ENCODE data around the gene TUBGCP3.

The TUBGCP3 gene

GRCh38 chr13:112450904-112451240, 137.1 kb downstream of the TUBGCP3 start:
- no peak for DNase-seq

GRCh38 chr13:112450118-112450903, 137.6 kb downstream of the TUBGCP3 start:
- no peak for DNase-seq

GRCh38 chr13:112449545-112449930, 138.4 kb downstream of the TUBGCP3 start:
- DNase-seq, result no peak

GRCh38 chr13:112448621-112449544, 139.1 kb downstream of the TUBGCP3 start:
- DNase-seq, result no peak

- DNase-seq, result no peak
These were observed 140.0 kb downstream of the TUBGCP3 start for GRCh38 chr13:112447761-112448603.

GRCh38 chr13:112447306-112447705, 140.6 kb downstream of the TUBGCP3 start:
- DNase-seq, result no peak

- no peak for DNase-seq
These were observed 141.1 kb downstream of the TUBGCP3 start for GRCh38 chr13:112446867-112447266.

- no peak for DNase-seq
These were observed 141.5 kb downstream of the TUBGCP3 start for GRCh38 chr13:112446347-112446861.

- no peak for DNase-seq
These were observed 142.3 kb downstream of the TUBGCP3 start for GRCh38 chr13:112445411-112446271.

GRCh38 chr13:112444416-112445399, 143.2 kb downstream of the TUBGCP3 start:
- DNase-seq, result no peak

GRCh38 chr13:112443995-112444311, 144.0 kb downstream of the TUBGCP3 start:
- DNase-seq, result peak; percentile 82

GRCh38 chr13:112443191-112443994, 144.6 kb downstream of the TUBGCP3 start:
- DNase-seq, result no peak

GRCh38 chr13:112442483-112443090, 145.4 kb downstream of the TUBGCP3 start:
- DNase-seq, result no peak

GRCh38 chr13:112441779-112442310, 146.1 kb downstream of the TUBGCP3 start:
- DNase-seq, result no peak

- no peak for DNase-seq
These were observed 146.7 kb downstream of the TUBGCP3 start for GRCh38 chr13:112441226-112441625.

GRCh38 chr13:112438515-112438914, 149.4 kb downstream of the TUBGCP3 start:
- DNase-seq, result no peak

- no peak for DNase-seq
These were observed 149.9 kb downstream of the TUBGCP3 start for GRCh38 chr13:112438094-112438493.

GRCh38 chr13:112435973-112436372, 152.0 kb downstream of the TUBGCP3 start:
- no peak for DNase-seq

All from right forelimb (tissue), 1 donor.